ENCODE results near the gene NEK8. TPM values are rescaled to one million over a fixed set of nuclear protein-coding genes. Genes with fewer than 3 reads are reported as not detected.

NEK8 gene
- total RNA-seq, 1 experiment from 2014 or later: 10.8 TPM

DNA sequence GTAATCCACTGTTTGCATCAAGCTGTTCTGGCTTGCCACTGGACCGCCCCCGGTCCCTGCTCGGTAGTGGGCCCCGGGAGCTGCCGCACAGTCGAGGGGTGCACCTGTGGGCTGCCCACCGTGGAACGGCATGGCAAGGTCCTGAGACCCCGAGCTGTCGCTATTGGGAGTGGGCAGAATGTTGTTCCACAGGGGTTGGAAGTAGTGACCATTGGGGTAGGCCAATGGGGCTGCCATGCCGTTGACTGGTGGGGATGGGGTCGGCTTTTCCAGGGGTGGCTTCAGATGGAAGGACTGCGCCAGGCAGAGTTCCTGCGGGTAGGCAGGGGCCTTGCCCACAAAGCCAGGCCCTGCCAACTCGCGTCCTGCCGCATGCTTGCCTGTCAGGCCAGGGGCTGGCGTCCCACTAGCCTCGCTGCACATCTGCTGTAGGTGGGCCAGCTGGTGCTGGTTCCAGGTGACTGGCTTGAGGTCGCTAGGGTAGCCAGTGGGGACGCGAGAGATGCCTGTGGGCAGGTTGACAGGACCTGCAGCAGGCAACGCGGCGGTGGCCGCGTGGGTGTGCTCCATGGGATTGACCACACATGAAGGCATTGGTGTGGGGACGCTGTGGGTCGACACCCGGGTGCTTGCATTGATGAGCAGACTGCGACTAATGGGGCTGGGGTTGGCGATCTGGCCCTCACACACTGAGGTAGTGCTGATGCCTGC, 30.0 kb downstream of the NEK8 start:
- Mint-ChIP-seq H3K9me3 (ENCODE audit: low read depth, unreplicated experiment) (no peaks in the 10 kb centered on the region), H3K27ac (ENCODE audit: unreplicated experiment) (no peak overlapping the region), H3K4me1 (ENCODE audit: low read depth, unreplicated experiment) (peaks cover 22% of the 10 kb centered on the region), H3K36me3 (ENCODE audit: insufficient read depth, unreplicated experiment) (peaks cover 83% of the 10 kb centered on the region), H3K4me3 (ENCODE audit: low read depth, unreplicated experiment) (no peak overlapping the region), H3K27me3 (ENCODE audit: unreplicated experiment) (no peaks in the 10 kb centered on the region)
- TF ChIP-seq, protein P1, sequence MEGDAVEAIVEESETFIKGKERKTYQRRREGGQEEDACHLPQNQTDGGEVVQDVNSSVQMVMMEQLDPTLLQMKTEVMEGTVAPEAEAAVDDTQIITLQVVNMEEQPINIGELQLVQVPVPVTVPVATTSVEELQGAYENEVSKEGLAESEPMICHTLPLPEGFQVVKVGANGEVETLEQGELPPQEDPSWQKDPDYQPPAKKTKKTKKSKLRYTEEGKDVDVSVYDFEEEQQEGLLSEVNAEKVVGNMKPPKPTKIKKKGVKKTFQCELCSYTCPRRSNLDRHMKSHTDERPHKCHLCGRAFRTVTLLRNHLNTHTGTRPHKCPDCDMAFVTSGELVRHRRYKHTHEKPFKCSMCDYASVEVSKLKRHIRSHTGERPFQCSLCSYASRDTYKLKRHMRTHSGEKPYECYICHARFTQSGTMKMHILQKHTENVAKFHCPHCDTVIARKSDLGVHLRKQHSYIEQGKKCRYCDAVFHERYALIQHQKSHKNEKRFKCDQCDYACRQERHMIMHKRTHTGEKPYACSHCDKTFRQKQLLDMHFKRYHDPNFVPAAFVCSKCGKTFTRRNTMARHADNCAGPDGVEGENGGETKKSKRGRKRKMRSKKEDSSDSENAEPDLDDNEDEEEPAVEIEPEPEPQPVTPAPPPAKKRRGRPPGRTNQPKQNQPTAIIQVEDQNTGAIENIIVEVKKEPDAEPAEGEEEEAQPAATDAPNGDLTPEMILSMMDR (IDR thresholded peaks at IDR 0.05; ENCODE audit: unreplicated experiment): no peak
- DNase-seq: no peak
- intact Hi-C loops (cut with micrococcal nuclease; ENCODE audit: unreplicated experiment): no loop called here
- CTCF ChIA-PET: no interaction called here
- no TSS peak for BruUV-seq (replicated peaks)

DNA sequence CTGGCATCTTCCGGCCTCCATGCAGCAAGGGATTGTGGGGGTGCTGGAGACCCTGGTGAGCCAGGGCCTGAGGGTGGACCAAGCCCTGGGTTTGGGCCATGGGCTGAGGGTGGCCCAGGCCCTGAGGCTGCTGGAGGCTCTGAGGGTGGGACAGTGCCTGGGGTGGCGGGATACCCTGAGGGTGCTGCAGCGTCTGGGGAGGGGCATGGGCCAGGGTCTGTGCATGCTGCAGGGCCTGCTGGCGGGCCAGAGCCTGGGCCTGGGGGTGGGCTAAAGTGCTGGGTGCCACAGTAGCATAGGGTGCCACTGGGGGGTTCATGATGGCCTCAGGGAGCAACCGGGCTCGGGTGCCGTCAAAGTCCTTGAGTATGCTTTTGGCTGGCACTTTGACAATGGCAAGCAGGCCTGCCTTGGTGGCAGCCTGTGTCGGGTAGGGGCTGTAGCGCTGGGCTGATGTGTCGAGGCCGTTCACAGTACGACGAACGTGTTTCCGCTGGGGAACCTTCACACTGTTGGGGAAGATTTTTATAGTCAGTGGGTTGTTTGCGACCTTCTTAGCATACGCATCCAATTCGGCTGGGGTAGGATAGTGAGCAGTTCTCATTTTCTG, 30.8 kb downstream of the NEK8 start:
- CTCF ChIA-PET: no interaction called here
- TF ChIP-seq, protein P1 (IDR thresholded peaks at IDR 0.05; ENCODE audit: unreplicated experiment): no peak
- H3K27me3 Mint-ChIP-seq (ENCODE audit: unreplicated experiment): no peaks in the 10 kb centered on the region
- no peak overlapping the region for H3K27ac Mint-ChIP-seq (ENCODE audit: unreplicated experiment)
- intact Hi-C loops (cut with micrococcal nuclease; ENCODE audit: unreplicated experiment): no loop called here
- DNase-seq: no peak
- peaks cover 83% of the 10 kb centered on the region for H3K36me3 Mint-ChIP-seq (ENCODE audit: insufficient read depth, unreplicated experiment)
- BruUV-seq (replicated peaks): no TSS peak
- peaks cover 22% of the 10 kb centered on the region for H3K4me1 Mint-ChIP-seq (ENCODE audit: low read depth, unreplicated experiment)
- no peaks in the 10 kb centered on the region for H3K9me3 Mint-ChIP-seq (ENCODE audit: low read depth, unreplicated experiment)
- no peak overlapping the region for H3K4me3 Mint-ChIP-seq (ENCODE audit: low read depth, unreplicated experiment)

DNA sequence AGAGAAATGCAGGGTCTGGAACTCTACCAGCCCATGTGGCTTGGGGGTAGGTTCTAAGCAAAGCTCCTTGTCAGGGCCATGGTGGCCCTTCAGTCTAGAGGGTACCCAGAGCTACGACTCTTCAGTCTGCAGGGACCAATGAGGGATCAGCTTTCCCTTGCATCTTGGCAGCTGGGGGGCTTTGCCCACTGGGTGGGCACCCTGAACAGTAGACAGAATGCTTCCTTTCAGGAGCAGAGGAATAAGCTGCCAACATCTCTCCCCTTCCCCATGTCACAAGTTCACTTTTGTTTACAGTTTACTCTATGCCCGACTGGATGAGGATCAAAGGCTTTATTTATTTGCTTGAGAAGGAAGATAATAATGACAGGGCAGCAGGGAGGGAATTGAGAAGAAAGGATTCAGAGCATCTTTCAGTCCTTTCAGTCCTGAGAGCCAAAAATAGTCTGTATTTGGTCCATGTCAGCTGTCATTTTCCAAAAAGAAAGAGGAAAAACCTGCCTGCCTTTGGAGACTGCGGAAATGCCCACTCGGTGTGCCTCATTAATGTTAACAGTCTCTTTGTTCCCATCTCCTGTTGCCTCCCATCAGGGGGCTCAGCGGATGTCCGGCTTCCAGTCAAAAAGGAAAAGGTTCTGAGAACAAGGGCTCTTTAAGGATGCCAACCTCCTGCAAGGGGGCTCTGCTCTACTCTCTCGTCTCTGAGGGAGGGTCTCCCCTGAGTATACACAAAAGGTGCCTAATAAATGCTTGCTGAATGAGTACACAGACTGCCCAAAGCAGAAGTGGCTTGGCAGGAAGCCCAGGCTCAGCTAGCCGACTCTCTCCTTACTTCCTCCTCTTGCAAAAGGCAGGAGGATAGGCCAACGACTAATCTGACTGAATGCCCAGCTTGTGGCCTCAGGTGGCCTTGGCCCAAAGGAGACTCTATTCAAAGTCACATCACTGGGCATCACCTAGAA, 32.3 kb downstream of the NEK8 start:
- no TSS peak for BruUV-seq (replicated peaks)
- Mint-ChIP-seq H3K27ac (ENCODE audit: unreplicated experiment) (peak overlapping the region; percentile 23), H3K9me3 (ENCODE audit: low read depth, unreplicated experiment) (no peaks in the 10 kb centered on the region), H3K4me1 (ENCODE audit: low read depth, unreplicated experiment) (peaks cover 16% of the 10 kb centered on the region), H3K27me3 (ENCODE audit: unreplicated experiment) (no peaks in the 10 kb centered on the region), H3K36me3 (ENCODE audit: insufficient read depth, unreplicated experiment) (peaks cover 68% of the 10 kb centered on the region), H3K4me3 (ENCODE audit: low read depth, unreplicated experiment) (no peak overlapping the region)
- CTCF ChIA-PET: interaction anchor here (0.7 to 2.6 kb wide), 6 partner anchors 15 to 136 kb away, joined by 3 to 20 read pairs (median 4); partner anchors contain the start of genes NEK8 and TLCD1
- DNase-seq: peak; percentile 65
- intact Hi-C loops (cut with micrococcal nuclease; ENCODE audit: unreplicated experiment): loop anchor here (5.0 kb wide), 3 partner anchors 91 to 141 kb away; partner anchors contain the start of gene DHRS13
- TF ChIP-seq, protein P1 (IDR thresholded peaks at IDR 0.05; ENCODE audit: unreplicated experiment): no peak

DNA sequence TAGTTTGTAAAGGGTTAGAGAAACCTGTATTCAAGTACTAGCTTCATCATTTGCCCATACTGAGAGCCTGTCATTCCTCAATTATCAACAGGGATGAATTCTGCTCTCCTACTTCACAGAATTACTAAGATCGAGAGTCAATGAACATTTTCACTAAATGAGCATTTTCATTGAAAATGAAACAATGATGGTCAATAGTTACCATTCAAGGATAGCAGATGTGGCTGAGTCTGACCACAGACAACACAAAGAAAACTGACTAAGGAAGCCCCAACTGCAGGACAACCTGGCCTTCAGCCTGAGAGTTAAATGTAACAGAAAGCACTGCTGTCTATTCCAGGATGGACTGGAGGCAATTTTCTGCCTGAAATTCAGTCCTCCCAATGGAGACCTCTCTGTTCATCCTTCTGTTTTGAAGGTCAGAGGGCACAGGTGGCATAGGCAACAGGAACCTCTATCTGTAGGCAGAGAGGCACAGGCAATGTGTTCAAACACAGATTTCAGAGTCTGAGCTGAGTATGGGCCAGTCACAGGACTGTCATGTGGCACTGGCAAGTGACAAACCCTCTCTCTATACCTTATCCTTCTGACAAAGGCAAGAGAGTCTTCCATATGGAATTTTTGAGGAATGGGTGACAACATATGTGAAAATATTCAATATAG, 34.7 kb downstream of the NEK8 start:
- H3K9me3 Mint-ChIP-seq (ENCODE audit: low read depth, unreplicated experiment): no peaks in the 10 kb centered on the region
- H3K27me3 Mint-ChIP-seq (ENCODE audit: unreplicated experiment): no peaks in the 10 kb centered on the region
- DNase-seq: no peak
- intact Hi-C loops (cut with micrococcal nuclease; ENCODE audit: unreplicated experiment): loop anchor here (2.0 to 5.0 kb wide), 4 partner anchors 48 to 139 kb away; partner anchors contain the start of gene DHRS13
- H3K4me3 Mint-ChIP-seq (ENCODE audit: low read depth, unreplicated experiment): no peak overlapping the region
- H3K4me1 Mint-ChIP-seq (ENCODE audit: low read depth, unreplicated experiment): peaks cover 9% of the 10 kb centered on the region
- no TSS peak for BruUV-seq (replicated peaks)
- peaks cover 44% of the 10 kb centered on the region for H3K36me3 Mint-ChIP-seq (ENCODE audit: insufficient read depth, unreplicated experiment)
- CTCF ChIA-PET: interaction anchor here (0.6 to 1.8 kb wide), 23 partner anchors 8 to 186 kb away, joined by 3 to 17 read pairs (median 4); partner anchors contain the start of genes FAM222B, FLOT2, NEK8 and RPL23A
- TF ChIP-seq, protein P1 (IDR thresholded peaks at IDR 0.05; ENCODE audit: unreplicated experiment): no peak
- no peak overlapping the region for H3K27ac Mint-ChIP-seq (ENCODE audit: unreplicated experiment)
